ENCODE measurements around the gene BTBD9. TPM values are rescaled to one million over a fixed set of nuclear protein-coding genes. Genes with fewer than 3 reads are reported as not detected.

BTBD9 gene
- total RNA-seq, 1 donor, result 25.3 TPM

GRCh38 chr6:38193051-38193450 is 446.7 kb downstream of the BTBD9 start:
- H3K4me1 ChIP-seq (ENCODE audit: insufficient read depth, low read length), result no peaks in the 10 kb centered on the region
- no peaks in the 10 kb centered on the region for H3K27me3 ChIP-seq (ENCODE audit: insufficient read depth, low read length)
- no peak for DNase-seq (ENCODE audit: insufficient read length, low spot score, missing footprints)
- H4K20me1 ChIP-seq (ENCODE audit: insufficient read depth, low read length), result peaks cover 4% of the 10 kb centered on the region
- no peaks in the 10 kb centered on the region for H3K36me3 ChIP-seq (ENCODE audit: insufficient read depth, low read length)
- no peak overlapping the region for H3K4me3 ChIP-seq (ENCODE audit: insufficient read depth, low read length)
- H3K79me2 ChIP-seq (ENCODE audit: insufficient read depth, low read length), result no peaks in the 10 kb centered on the region
- H3K4me2 ChIP-seq (ENCODE audit: insufficient read depth, low read length), result no peak overlapping the region
- H3K9me3 ChIP-seq (ENCODE audit: low read depth, low read length), result no peaks in the 10 kb centered on the region
- no peak overlapping the region for H3K27ac ChIP-seq (ENCODE audit: low read depth, low read length)
- TF ChIP-seq CTCF (IDR thresholded peaks at IDR 0.05; ENCODE audit: extremely low read depth, low read depth, low read length), result no peak
- H2AFZ ChIP-seq (ENCODE audit: low read length), result no peak overlapping the region

- Histone ChIP-seq H2AFZ (ENCODE audit: low read length) (no peak overlapping the region), H3K79me2 (ENCODE audit: insufficient read depth, low read length) (no peaks in the 10 kb centered on the region), H4K20me1 (ENCODE audit: insufficient read depth, low read length) (peaks cover 4% of the 10 kb centered on the region), H3K27ac (ENCODE audit: low read depth, low read length) (no peak overlapping the region), H3K4me3 (ENCODE audit: insufficient read depth, low read length) (no peak overlapping the region), H3K9me3 (ENCODE audit: low read depth, low read length) (no peaks in the 10 kb centered on the region), H3K36me3 (ENCODE audit: insufficient read depth, low read length) (no peaks in the 10 kb centered on the region), H3K27me3 (ENCODE audit: insufficient read depth, low read length) (no peaks in the 10 kb centered on the region), H3K4me1 (ENCODE audit: insufficient read depth, low read length) (no peaks in the 10 kb centered on the region), H3K4me2 (ENCODE audit: insufficient read depth, low read length) (no peak overlapping the region)
- TF ChIP-seq CTCF (IDR thresholded peaks at IDR 0.05; ENCODE audit: extremely low read depth, low read depth, low read length), result no peak
- no peak for DNase-seq (ENCODE audit: insufficient read length, low spot score, missing footprints)
Observed at GRCh38 chr6:38192487-38192886, 447.2 kb downstream of the BTBD9 start.

GRCh38 chr6:38192011-38192410 is 447.7 kb downstream of the BTBD9 start:
- Histone ChIP-seq H3K27me3 (ENCODE audit: insufficient read depth, low read length) (no peaks in the 10 kb centered on the region), H2AFZ (ENCODE audit: low read length) (no peak overlapping the region), H3K4me2 (ENCODE audit: insufficient read depth, low read length) (no peak overlapping the region), H3K4me1 (ENCODE audit: insufficient read depth, low read length) (no peaks in the 10 kb centered on the region), H3K9me3 (ENCODE audit: low read depth, low read length) (no peaks in the 10 kb centered on the region), H3K4me3 (ENCODE audit: insufficient read depth, low read length) (no peak overlapping the region), H4K20me1 (ENCODE audit: insufficient read depth, low read length) (peaks cover 4% of the 10 kb centered on the region), H3K79me2 (ENCODE audit: insufficient read depth, low read length) (no peaks in the 10 kb centered on the region), H3K27ac (ENCODE audit: low read depth, low read length) (no peak overlapping the region), H3K36me3 (ENCODE audit: insufficient read depth, low read length) (no peaks in the 10 kb centered on the region)
- no peak for TF ChIP-seq CTCF (IDR thresholded peaks at IDR 0.05; ENCODE audit: extremely low read depth, low read depth, low read length)
- DNase-seq (ENCODE audit: insufficient read length, low spot score, missing footprints), result no peak

- H3K4me2 ChIP-seq (ENCODE audit: insufficient read depth, low read length), result no peak overlapping the region
- no peak overlapping the region for H2AFZ ChIP-seq (ENCODE audit: low read length)
- no peak overlapping the region for H3K27ac ChIP-seq (ENCODE audit: low read depth, low read length)
- H3K4me3 ChIP-seq (ENCODE audit: insufficient read depth, low read length), result no peak overlapping the region
- H3K27me3 ChIP-seq (ENCODE audit: insufficient read depth, low read length), result no peaks in the 10 kb centered on the region
- no peak for DNase-seq (ENCODE audit: insufficient read length, low spot score, missing footprints)
- no peaks in the 10 kb centered on the region for H3K79me2 ChIP-seq (ENCODE audit: insufficient read depth, low read length)
- peaks cover 4% of the 10 kb centered on the region for H4K20me1 ChIP-seq (ENCODE audit: insufficient read depth, low read length)
- TF ChIP-seq CTCF (IDR thresholded peaks at IDR 0.05; ENCODE audit: extremely low read depth, low read depth, low read length), result no peak
- H3K9me3 ChIP-seq (ENCODE audit: low read depth, low read length), result no peaks in the 10 kb centered on the region
- no peaks in the 10 kb centered on the region for H3K4me1 ChIP-seq (ENCODE audit: insufficient read depth, low read length)
- no peaks in the 10 kb centered on the region for H3K36me3 ChIP-seq (ENCODE audit: insufficient read depth, low read length)
Observed at GRCh38 chr6:38191418-38191817, 448.3 kb downstream of the BTBD9 start.

Measured in osteoblast (primary cell).